IMR-90 (cell line): ENCODE results near the gene EXOC4. TPM values are rescaled to one million over a fixed set of nuclear protein-coding genes. Genes with fewer than 3 reads are reported as not detected.

Source experiments
- ATAC-seq: fragments of 200-7000 bp; cut with Tn5 transposase; 2 replicates; pipeline ENCODE4 v1.9.1; 2020; ENCODE audit warnings: low read depth, mild to moderate bottlenecking, moderate library complexity
- BruUV-seq: library from RNA; stranded (reverse); fragments of 400-500 nt; replicated peaks from 2 replicates; lab custom pipeline; 2021; lab: Mats Ljungman, UMichigan
- CTCF ChIA-PET: fragments of 300-600 bp; formaldehyde crosslinking; extraction: SDS; loops from one replicate; lab custom pipeline; 2021; ENCODE audit warnings: antibody characterized with exemption; lab: Yijun Ruan, JAX
- POLR2A ChIA-PET: fragments of 300-600 bp; sonication (Branson Sonifier 250); formaldehyde crosslinking; loops from one replicate; lab custom pipeline; 2022; ENCODE audit warnings: antibody characterized with exemption; ENCODE audit not compliant: unreplicated experiment; lab: Charles Lee
- DNase-seq: peaks from one replicate; pipeline ENCODE4 v3.0.0; 2013
- H2AFZ ChIP-seq: replicated peaks from 2 replicates; pipeline ENCODE3; 2013; ENCODE audit warnings: low read length, mild to moderate bottlenecking; ENCODE audit not compliant: poor library complexity
- H2AK5ac ChIP-seq: 2 replicates; pipeline ENCODE4 v1.6.1; 2013; ENCODE audit warnings: low read depth, low read length, inconsistent platforms
- H2AK9ac ChIP-seq: replicated peaks from 2 replicates; pipeline ENCODE3; 2013; ENCODE audit warnings: mild to moderate bottlenecking, low read depth, low read length, moderate library complexity; ENCODE audit not compliant: poor library complexity
- H2BK120ac ChIP-seq: 2 replicates; pipeline ENCODE4 v1.6.1; 2013; ENCODE audit warnings: low read depth, low read length, inconsistent platforms
- H2BK15ac ChIP-seq: 3 replicates; pipeline ENCODE4 v1.6.1; 2013; ENCODE audit warnings: low read depth, low read length, inconsistent platforms
- H2BK20ac ChIP-seq: 2 replicates; pipeline ENCODE4 v1.6.1; 2013; ENCODE audit warnings: low read depth, mild to moderate bottlenecking, inconsistent platforms, low read length, moderate library complexity
- H2BK5ac ChIP-seq: 2 replicates; pipeline ENCODE4 v1.6.1; 2013; ENCODE audit warnings: mild to moderate bottlenecking, low read depth, low read length, inconsistent platforms; ENCODE audit not compliant: poor library complexity, severe bottlenecking
- H3K14ac ChIP-seq: replicated peaks from 2 replicates; pipeline ENCODE4 v1.6.1; 2013; ENCODE audit warnings: low read depth, low read length, inconsistent platforms
- H3K18ac ChIP-seq: 2 replicates; pipeline ENCODE4 v1.6.1; 2013; ENCODE audit warnings: low read depth, low read length, control low read depth
- H3K23ac ChIP-seq: 2 replicates; pipeline ENCODE4 v1.6.1; 2013; ENCODE audit warnings: low read depth, low read length, inconsistent platforms
- H3K27ac ChIP-seq: 2 replicates; pipeline ENCODE4 v1.5.1; 2013; ENCODE audit warnings: mild to moderate bottlenecking, control low read depth, low read length; ENCODE audit not compliant: insufficient read depth
- H3K27me3 ChIP-seq: 2 replicates; pipeline ENCODE4 v1.6.1; 2013; ENCODE audit warnings: low read length; ENCODE audit not compliant: control insufficient read depth, insufficient read depth
- H3K36me3 ChIP-seq: 2 replicates; pipeline ENCODE4 v1.6.1; 2013; ENCODE audit warnings: low read length, mixed read lengths; ENCODE audit not compliant: control insufficient read depth, insufficient read depth
- H3K4ac ChIP-seq: 2 replicates; pipeline ENCODE4 v1.6.1; 2013; ENCODE audit warnings: low read depth, low read length, inconsistent platforms
- H3K4me1 ChIP-seq: 2 replicates; pipeline ENCODE4 v1.6.1; 2013; ENCODE audit warnings: low read length, mixed read lengths; ENCODE audit not compliant: control insufficient read depth, insufficient read depth
- H3K4me2 ChIP-seq: 2 replicates; pipeline ENCODE4 v1.6.1; 2013; ENCODE audit warnings: low read depth, mild to moderate bottlenecking, control low read depth, low read length, moderate library complexity
- H3K4me3 ChIP-seq: 2 replicates; pipeline ENCODE4 v1.5.1; 2013; ENCODE audit warnings: low read depth, mild to moderate bottlenecking, control low read depth, low read length, moderate library complexity; ENCODE audit not compliant: insufficient read depth
- H3K56ac ChIP-seq: 2 replicates; pipeline ENCODE4 v1.6.1; 2013; ENCODE audit warnings: low read length, inconsistent platforms; ENCODE audit not compliant: insufficient read depth; ENCODE audit errors: extremely low read depth
- H3K79me1 ChIP-seq, 2 experiments: 2 replicates each; pipeline ENCODE4 v1.6.1; 2013; ENCODE audit warnings: low read length in 2 of 2, inconsistent platforms in 1 of 2, low read depth in 1 of 2
- H3K9ac ChIP-seq: 2 replicates; pipeline ENCODE4 v1.6.1; 2013; ENCODE audit warnings: low read depth, low read length, control low read depth
- H3K9me1 ChIP-seq: 2 replicates; pipeline ENCODE4 v1.6.1; 2013; ENCODE audit warnings: low read length, inconsistent platforms; ENCODE audit not compliant: insufficient read depth
- H3K9me3 ChIP-seq: 2 replicates; pipeline ENCODE4 v1.6.1; 2013; ENCODE audit warnings: low read length; ENCODE audit not compliant: control insufficient read depth, insufficient read depth
- H4K20me1 ChIP-seq: 2 replicates; pipeline ENCODE4 v1.6.1; 2013; ENCODE audit warnings: low read length, inconsistent platforms; ENCODE audit not compliant: insufficient read depth
- H4K5ac ChIP-seq: 2 replicates; pipeline ENCODE4 v1.6.1; 2013; ENCODE audit warnings: mild to moderate bottlenecking, low read depth, low read length, control low read depth
- H4K8ac ChIP-seq, 2 experiments: 2 replicates each; pipeline ENCODE4 v1.6.1; 2013; ENCODE audit warnings: low read depth in 2 of 2, low read length in 2 of 2, control low read depth in 1 of 2, inconsistent platforms in 1 of 2
- H4K91ac ChIP-seq: 2 replicates; pipeline ENCODE4 v1.6.1; 2013; ENCODE audit warnings: low read depth, low read length, inconsistent platforms; ENCODE audit not compliant: insufficient read depth
- BHLHE40 ChIP-seq: fragments of 150-350 bp; IDR thresholded peaks from 2 replicates; pipeline ENCODE4 v1.6.1; 2016; ENCODE audit warnings: mild to moderate bottlenecking, low read depth, low read length
- CEBPB ChIP-seq: IDR thresholded peaks from 2 replicates; pipeline ENCODE4 v1.6.1; 2012; ENCODE audit warnings: low read depth, low read length, improper control_type of control experiment
- CHD1 ChIP-seq: IDR thresholded peaks from 2 replicates; pipeline ENCODE4 v1.6.1; 2012; ENCODE audit warnings: low read depth, low read length, improper control_type of control experiment
- CTCF ChIP-seq: conservative IDR thresholded peaks from 2 replicates; pipeline ENCODE4 v1.5.1; 2012; ENCODE audit warnings: mild to moderate bottlenecking, low read depth, low read length, improper control_type of control experiment
- FOS ChIP-seq: fragments of 150-350 bp; IDR thresholded peaks from 2 replicates; pipeline ENCODE4 v1.6.1; 2016; ENCODE audit warnings: low read depth, low read length
- MAFK ChIP-seq: IDR thresholded peaks from 2 replicates; pipeline ENCODE4 v1.6.1; 2012; ENCODE audit warnings: low read depth, low read length, improper control_type of control experiment
- MAZ ChIP-seq: IDR thresholded peaks from 2 replicates; pipeline ENCODE4 v1.6.1; 2012; ENCODE audit warnings: low read depth, mild to moderate bottlenecking, low read length, improper control_type of control experiment, moderate library complexity, borderline replicate concordance
- MXI1 ChIP-seq: IDR thresholded peaks from 2 replicates; pipeline ENCODE4 v1.6.1; 2012; ENCODE audit warnings: low read depth, mild to moderate bottlenecking, low read length, moderate library complexity, borderline replicate concordance
- NFE2L2 ChIP-seq: fragments of 150-350 bp; IDR thresholded peaks from 2 replicates; pipeline ENCODE4 v1.6.1; 2016; ENCODE audit warnings: low read depth, mild to moderate bottlenecking, low read length
- POLR2A ChIP-seq: IDR thresholded peaks from 2 replicates; pipeline ENCODE4 v1.6.1; 2012; ENCODE audit warnings: mild to moderate bottlenecking, low read depth, low read length
- RAD21 ChIP-seq: IDR thresholded peaks from 2 replicates; pipeline ENCODE4 v1.6.1; 2012; ENCODE audit warnings: low read length, improper control_type of control experiment
- RCOR1 ChIP-seq: IDR thresholded peaks from 2 replicates; pipeline ENCODE4 v1.6.1; 2012; ENCODE audit warnings: mild to moderate bottlenecking, low read length, improper control_type of control experiment; ENCODE audit not compliant: insufficient replicate concordance
- RFX5 ChIP-seq: IDR thresholded peaks from 2 replicates; pipeline ENCODE4 v1.8.0; 2012; ENCODE audit warnings: low read depth, mild to moderate bottlenecking, low read length, moderate library complexity
- SMC3 ChIP-seq: fragments of 150-350 bp; IDR thresholded peaks from 2 replicates; pipeline ENCODE4 v1.6.1; 2016; ENCODE audit warnings: low read depth, mild to moderate bottlenecking, antibody characterized with exemption, low read length, moderate library complexity
- WGBS, 2 experiments: methylation state at CpG; one replicate each; pipeline versions ENCODE4 v1.1.5 to v1.1.7; 2013; ENCODE audit warnings: missing lambda C conversion rate in 2 of 2; ENCODE audit not compliant: insufficient read length in 1 of 2; ENCODE audit errors: extremely low coverage in 2 of 2; 5-methylcytosine and 5-hydroxymethylcytosine counted together
- dilution Hi-C: fragments of 300-500 bp; cut with HindIII; formaldehyde crosslinking; loops from one replicate; pipeline ENCODE4 v1.14.3; 2018; ENCODE audit warnings: low sequenced_read_pairs; ENCODE audit not compliant: unreplicated experiment
- in situ Hi-C: fragments of 300-500 bp; cut with MboI; formaldehyde crosslinking; loops from 3 replicates; pipeline ENCODE4 v1.14.3; 2019; ENCODE audit warnings: low sequenced_read_pairs, inconsistent platforms, mixed read lengths
- intact Hi-C: fragments of 100-400 bp; cut with micrococcal nuclease; formaldehyde crosslinking; loops from 2 replicates; pipeline ENCODE4 v1.10.0; 2022
- polyA plus RNA-seq, 3 experiments: library from polyadenylated mRNA; depleted of rRNA; stranded (reverse); fragments of >200 nt; gene quantifications; 2 replicates each; pipeline ENCODE4 v1.2.3, GENCODE V29; 2012; ENCODE audit warnings: low replicate concordance in 1 of 3
- total RNA-seq: library from RNA; depleted of rRNA; stranded (reverse); fragments of >200 nt; gene quantifications from 2 replicates; pipeline ENCODE4 v1.2.3, GENCODE V29; 2012

EXOC4 gene
- total and polyA plus RNA-seq, 2 of the 4 experiments (the other 2 are of a cell fraction) = 25.4 to 94.6 TPM

DNA sequence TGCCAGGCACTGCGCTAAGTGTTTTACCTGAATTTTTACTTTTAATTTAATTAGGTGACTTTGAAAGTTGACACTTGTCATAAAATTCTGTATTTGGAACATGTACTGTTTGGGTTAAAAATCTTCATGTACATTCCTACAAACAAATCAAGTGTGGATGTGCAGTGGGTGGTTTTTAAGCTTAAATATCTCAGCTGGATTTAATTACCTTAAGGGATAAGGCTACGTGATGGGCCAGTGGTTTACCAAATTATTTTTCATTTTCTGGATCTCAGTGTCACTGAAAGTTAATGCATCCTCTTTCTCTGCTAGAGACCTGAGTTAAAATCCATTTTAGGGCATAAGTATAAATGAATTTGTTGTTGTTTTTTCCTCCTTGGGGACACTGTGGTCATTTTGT, 51.1 kb downstream of the EXOC4 start:
- BruUV-seq = no TSS peak
- no peak overlapping the region for H3K4me2 ChIP-seq
- H4K8ac ChIP-seq = no peak overlapping the region
- H4K91ac ChIP-seq = no peak overlapping the region
- dilution Hi-C loops = no loop called here
- H3K9me1 ChIP-seq = no peaks in the 10 kb centered on the region
- no peak overlapping the region for H4K5ac ChIP-seq
- no peak overlapping the region for H2BK20ac ChIP-seq
- in situ Hi-C loops = no loop called here
- WGBS, 2 experiments = no CpG with 5 or more reads among the region's 2 CpGs
- H4K20me1 ChIP-seq = no peaks in the 10 kb centered on the region
- no peak overlapping the region for H3K23ac ChIP-seq
- H3K18ac ChIP-seq = no peak overlapping the region
- no peak overlapping the region for H3K56ac ChIP-seq
- no peaks in the 10 kb centered on the region for H3K27me3 ChIP-seq
- no peak overlapping the region for H2BK120ac ChIP-seq
- intact Hi-C loops = no loop called here
- no peak overlapping the region for H2BK15ac ChIP-seq
- ATAC-seq (no peak), DNase-seq (no peak)
- H3K4me3 ChIP-seq = no peak overlapping the region
- ChIA-PET POLR2A (no interaction called here), CTCF (no interaction called here)
- no peak overlapping the region for H3K27ac ChIP-seq
- H2AK9ac ChIP-seq = no peak overlapping the region
- H3K4ac ChIP-seq = no peak overlapping the region
- no peak overlapping the region for H3K14ac ChIP-seq
- H3K9me3 ChIP-seq = no peaks in the 10 kb centered on the region
- H3K79me1 ChIP-seq = peaks cover 7 to 8% of the 10 kb centered on the region in 2 experiments; a peak in 3 of 4 replicates
- H3K9ac ChIP-seq = no peak overlapping the region
- peaks cover 5% of the 10 kb centered on the region; the same call in 1 of the 2 replicates for H3K4me1 ChIP-seq
- H2BK5ac ChIP-seq = no peak overlapping the region
- H3K36me3 ChIP-seq = peaks cover 16% of the 10 kb centered on the region
- TF ChIP-seq BHLHE40 = no peak
- no peak for TF ChIP-seq FOS
- TF ChIP-seq RCOR1 = no peak
- no peak for TF ChIP-seq MAFK
- TF ChIP-seq SMC3 = no peak
- no peak for TF ChIP-seq MXI1
- no peak for TF ChIP-seq RAD21
- TF ChIP-seq MAZ = no peak
- no peak for TF ChIP-seq CTCF
- TF ChIP-seq RFX5 = no peak
- no peak for TF ChIP-seq CHD1
- TF ChIP-seq CEBPB = no peak
- no peak for TF ChIP-seq NFE2L2
- TF ChIP-seq POLR2A = no peak
- H2AK5ac ChIP-seq = no peak overlapping the region
- H2AFZ ChIP-seq = no peak overlapping the region
